Prostate gland (tissue), 2 donors: ENCODE results near the gene LRRC32.

Experiments used
- POLR2A ChIP-seq: fragments of 450-650 bp; IDR thresholded peaks from one replicate; pipeline ENCODE4 v1.6.1; 2016; ENCODE audit warnings: antibody characterized with exemption, mild to moderate bottlenecking
- TF ChIP-seq, protein P1 (sequence below), 4 experiments: fragments of 200-600 bp in 2 of 4; fragments of 450-650 bp in 2 of 4; sonication (generic) in 2 of 4; IDR thresholded peaks; 1 replicate in 3 of 4; 2 replicates in 1 of 4; pipeline ENCODE4 v1.5.1; 2016 to 2019; ENCODE audit warnings: antibody characterized with exemption in 4 of 4, mild to moderate bottlenecking in 2 of 4, moderate library complexity in 2 of 4

GRCh38 chr11:76716268-76716667 is 45.7 kb upstream of the LRRC32 start:
- TF ChIP-seq, protein P1, sequence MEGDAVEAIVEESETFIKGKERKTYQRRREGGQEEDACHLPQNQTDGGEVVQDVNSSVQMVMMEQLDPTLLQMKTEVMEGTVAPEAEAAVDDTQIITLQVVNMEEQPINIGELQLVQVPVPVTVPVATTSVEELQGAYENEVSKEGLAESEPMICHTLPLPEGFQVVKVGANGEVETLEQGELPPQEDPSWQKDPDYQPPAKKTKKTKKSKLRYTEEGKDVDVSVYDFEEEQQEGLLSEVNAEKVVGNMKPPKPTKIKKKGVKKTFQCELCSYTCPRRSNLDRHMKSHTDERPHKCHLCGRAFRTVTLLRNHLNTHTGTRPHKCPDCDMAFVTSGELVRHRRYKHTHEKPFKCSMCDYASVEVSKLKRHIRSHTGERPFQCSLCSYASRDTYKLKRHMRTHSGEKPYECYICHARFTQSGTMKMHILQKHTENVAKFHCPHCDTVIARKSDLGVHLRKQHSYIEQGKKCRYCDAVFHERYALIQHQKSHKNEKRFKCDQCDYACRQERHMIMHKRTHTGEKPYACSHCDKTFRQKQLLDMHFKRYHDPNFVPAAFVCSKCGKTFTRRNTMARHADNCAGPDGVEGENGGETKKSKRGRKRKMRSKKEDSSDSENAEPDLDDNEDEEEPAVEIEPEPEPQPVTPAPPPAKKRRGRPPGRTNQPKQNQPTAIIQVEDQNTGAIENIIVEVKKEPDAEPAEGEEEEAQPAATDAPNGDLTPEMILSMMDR (IDR thresholded peaks at IDR 0.05) = no peak
- no peak for TF ChIP-seq POLR2A
